ENCODE measurements around the gene FAM110D. TPM values are rescaled to one million over a fixed set of nuclear protein-coding genes. Genes with fewer than 3 reads are reported as not detected.

Gene FAM110D
- polyA plus RNA-seq, 3 donors: 0.67 to 1.5 (median 1.1) TPM

DNA sequence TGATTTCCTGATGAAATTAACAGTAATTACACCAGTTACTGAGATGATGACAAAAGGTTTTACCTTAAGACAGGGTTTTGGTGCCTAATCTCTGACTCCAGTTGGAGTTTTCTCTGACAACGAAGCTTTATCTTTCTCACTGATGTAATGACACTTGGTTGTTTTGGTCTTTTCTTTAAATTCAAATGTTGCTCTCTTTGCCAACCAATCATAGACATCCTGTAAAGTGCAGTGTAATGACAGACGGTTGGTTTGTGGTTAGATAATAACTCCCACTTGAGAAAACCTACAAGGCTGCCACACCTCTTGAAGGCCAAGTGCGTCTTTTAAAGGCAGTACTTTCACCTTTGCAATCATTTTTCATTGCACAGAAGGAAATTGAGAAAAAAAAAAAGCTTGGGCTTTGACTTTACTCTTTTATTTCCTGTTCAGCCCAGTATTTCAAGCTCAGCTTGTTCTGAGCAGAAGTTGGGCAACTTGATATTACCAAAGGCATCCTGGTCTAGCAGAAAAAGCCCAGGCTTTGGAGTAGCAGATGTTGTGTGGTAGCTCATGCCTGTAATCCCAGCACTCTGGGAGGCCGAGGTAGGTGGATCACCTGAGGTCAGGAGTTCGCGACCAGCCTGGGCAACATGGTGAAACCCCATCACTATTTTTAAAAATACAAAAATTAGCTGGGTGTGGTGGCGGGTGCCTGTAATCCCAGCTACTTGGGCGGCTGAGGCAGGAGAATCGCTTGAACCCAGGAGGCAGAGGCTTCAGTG is 32.4 kb upstream of the FAM110D start:
- no peak for DNase-seq (ENCODE audit: extremely low read depth in 1 of 11, low read depth in 9 of 11, low spot score in 4 of 11)

GRCh38 chr1:26127235-26128163 is 31.4 kb upstream of the FAM110D start:
- DNase-seq (ENCODE audit: extremely low read depth in 1 of 11, low read depth in 9 of 11, low spot score in 4 of 11): no peak

DNA sequence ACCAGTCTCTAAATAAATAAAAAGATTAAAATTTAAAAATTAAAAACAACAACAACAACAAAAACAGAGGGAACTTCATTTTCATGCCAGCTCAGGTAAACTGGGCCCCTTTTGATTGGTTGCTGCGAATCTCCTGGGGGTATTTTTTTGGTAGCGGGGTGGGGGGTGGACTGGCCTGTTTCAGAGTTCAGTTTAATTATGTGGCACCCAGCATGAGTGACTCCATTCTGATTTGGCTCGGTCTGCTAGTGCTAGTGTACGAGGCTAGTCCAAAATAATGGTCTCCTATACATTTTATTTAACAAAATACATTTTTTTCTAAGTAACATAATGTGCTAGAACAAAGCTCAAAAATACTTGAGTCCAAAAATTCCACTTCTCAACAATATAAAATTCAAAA is 29.1 kb upstream of the FAM110D start:
- no peak for DNase-seq (ENCODE audit: extremely low read depth in 1 of 11, low read depth in 9 of 11, low spot score in 4 of 11)

DNA sequence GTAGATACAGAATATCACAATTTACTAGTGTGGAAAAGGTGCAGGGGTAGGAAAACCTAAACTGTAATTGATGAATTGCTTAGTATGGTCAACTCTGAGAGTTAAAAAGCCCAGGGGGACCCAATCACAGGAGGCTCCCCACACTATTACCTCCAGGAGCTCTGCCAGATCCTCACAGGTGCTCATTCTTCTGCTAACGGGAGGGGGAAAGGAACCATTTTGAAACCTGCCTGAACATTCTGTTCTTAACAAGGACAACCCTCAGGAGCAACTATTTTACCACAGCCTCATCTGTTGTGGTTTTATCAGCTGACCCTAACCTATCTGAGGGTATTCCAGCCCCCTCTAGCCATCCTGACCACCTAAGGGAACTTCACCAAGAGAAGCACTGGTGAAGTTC is 28.2 kb upstream of the FAM110D start:
- DNase-seq (ENCODE audit: extremely low read depth in 1 of 11, low read depth in 9 of 11, low spot score in 4 of 11): no peak

DNA sequence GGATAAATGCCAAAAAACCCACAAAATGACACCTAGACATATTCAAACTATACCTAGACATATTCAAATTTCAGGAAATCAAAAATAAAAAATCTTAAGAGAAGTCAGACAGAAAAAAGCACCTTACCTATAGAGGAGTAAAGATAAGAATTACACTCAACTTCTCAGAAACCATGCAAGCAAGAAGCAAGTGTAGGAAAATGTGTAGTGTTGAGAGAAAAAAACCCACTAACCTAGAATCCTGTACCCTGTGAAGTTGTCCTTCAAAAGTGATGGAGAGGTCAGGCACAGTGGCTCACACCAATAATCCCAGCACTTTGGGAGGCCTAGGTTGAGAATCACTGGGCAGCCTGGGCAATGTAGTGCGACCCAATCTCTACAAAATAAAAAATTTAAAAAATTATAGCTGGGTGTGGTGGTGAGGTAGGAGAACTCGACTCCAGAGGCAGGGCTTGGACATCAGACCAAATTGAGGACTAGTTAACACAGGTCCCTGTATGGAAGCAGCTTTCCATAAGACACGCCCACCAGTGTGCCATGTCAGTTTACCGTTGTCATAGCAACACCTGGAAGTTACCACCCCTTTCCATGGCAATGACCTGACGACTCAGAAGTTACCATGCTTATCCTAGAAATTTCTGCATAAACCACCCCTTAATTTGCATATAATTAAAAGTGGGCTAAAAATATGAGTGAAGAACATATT is 26.6 kb upstream of the FAM110D start:
- no peak for DNase-seq (ENCODE audit: extremely low read depth in 1 of 11, low read depth in 9 of 11, low spot score in 4 of 11)

GRCh38 chr1:26132834-26133167 is 26.1 kb upstream of the FAM110D start:
- no peak for DNase-seq (ENCODE audit: extremely low read depth in 1 of 11, low read depth in 9 of 11, low spot score in 4 of 11)

DNA sequence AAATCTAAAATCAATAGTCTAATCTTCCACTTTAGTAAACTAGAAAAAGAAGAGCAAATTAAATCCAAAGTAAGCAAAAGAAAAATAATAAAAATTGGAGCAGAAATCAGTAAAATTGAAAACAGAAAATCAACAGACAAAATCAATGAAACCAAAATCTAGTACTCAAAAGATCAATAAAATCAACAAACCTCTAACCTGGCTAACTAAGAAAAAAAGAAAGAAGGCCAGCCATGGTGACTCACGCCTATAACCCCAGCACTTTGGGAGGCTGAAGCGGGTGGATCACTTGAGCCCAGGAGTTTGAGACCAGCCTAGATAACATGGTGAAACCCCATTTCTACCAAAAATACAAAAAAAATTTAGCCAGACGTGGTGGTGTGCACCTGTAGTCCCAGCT is 24.4 kb upstream of the FAM110D start:
- no peak for DNase-seq (ENCODE audit: extremely low read depth in 1 of 11, low read depth in 9 of 11, low spot score in 4 of 11)

- no peak for DNase-seq (ENCODE audit: extremely low read depth in 1 of 11, low read depth in 9 of 11, low spot score in 4 of 11)
These were observed 19.8 kb upstream of the FAM110D start for GRCh38 chr1:26138974-26139558.

GRCh38 chr1:26142159-26142558 is 16.7 kb upstream of the FAM110D start:
- no peak for DNase-seq (ENCODE audit: extremely low read depth in 1 of 11, low read depth in 9 of 11, low spot score in 4 of 11)

- peak in 6 of 11 donors; percentile 65 to 79 (median 70) for DNase-seq (ENCODE audit: extremely low read depth in 1 of 11, low read depth in 9 of 11, low spot score in 4 of 11)
These were observed 13.6 kb upstream of the FAM110D start for GRCh38 chr1:26145041-26145959.

DNA sequence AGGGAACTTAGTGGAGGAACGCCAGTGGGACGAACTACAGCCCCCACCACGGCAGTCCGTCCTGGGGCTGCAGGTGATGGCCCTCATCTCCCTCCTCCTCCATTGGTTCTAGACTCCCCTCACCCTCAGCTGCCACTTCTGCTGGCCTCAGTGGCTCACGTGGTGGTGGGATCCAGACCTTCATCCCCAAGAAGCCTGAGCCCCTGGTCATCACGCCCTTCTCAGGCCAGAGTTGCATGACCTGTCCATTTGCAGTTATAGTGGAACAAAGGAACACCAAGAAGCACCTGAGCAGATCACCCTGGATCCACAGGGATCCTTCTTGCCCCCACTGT is 13.0 kb upstream of the FAM110D start:
- no peak for DNase-seq (ENCODE audit: extremely low read depth in 1 of 11, low read depth in 9 of 11, low spot score in 4 of 11)

DNA sequence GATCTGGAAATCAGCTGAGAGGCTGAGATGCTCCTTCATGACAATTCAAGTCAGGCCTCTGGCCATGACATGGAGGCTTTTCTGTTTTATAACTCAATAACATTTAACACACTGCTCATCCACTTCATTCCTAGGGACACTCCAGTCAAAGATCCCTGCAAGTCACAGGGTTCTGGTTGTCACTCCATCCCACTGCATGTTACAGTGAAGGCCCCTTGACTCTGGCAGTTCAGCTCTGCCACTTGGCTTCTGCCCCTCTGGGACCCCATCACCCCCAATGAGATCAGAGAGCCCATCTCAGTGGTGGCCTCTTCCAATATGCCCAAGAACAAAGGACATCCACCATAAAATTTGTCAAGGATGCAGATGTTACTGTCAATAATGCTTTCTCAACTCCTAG is 10.0 kb upstream of the FAM110D start:
- no peak for DNase-seq (ENCODE audit: extremely low read depth in 1 of 11, low read depth in 9 of 11, low spot score in 4 of 11)

DNA sequence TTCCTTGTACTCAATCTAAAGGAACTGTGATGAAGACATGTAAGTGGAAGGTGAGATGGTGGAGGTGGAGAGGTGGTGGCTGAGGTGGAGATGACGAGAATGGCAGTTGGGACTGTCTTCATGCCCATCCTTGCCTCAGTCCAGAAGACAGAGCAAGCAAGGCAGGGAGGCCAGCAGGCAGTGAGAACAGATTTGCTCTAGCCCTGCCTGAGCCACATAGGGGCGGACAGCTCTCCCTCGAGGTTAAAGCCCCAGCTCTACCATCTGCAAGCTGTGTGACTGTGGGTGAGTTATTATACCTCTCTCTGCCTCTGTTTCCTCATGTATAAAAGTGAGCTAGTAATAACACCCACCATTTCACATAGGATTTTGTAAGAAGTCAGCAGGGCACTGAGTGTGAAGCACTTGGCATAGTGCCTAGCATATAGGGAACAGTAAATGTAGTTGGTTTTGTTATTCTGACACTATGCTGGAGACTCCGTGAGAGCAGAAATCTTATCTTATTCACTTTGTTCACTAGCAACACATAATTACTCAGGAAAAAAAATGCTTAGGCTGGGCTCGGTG is 4.8 kb upstream of the FAM110D start:
- DNase-seq (ENCODE audit: extremely low read depth in 1 of 11, low read depth in 9 of 11, low spot score in 4 of 11): no peak

DNA sequence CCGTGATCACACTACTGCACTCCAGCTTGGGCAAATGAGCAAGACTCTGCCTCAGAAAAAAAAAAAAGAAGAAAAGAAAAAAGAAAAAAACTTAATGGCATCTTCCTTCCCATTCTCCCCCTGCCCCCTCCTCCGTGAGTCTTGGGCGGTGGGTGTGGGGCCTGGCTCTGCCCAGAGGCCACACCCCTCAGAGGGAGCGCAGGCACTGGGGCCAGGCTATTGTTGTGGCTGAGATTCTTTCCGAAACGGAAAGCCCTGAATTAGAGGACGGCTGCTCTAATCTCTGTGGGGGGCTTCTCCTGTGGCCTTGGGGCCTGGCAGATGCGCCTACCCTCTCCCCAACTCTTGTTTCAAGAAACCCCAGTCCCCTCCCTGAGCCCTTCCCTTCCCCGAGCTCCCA is 4.1 kb upstream of the FAM110D start:
- DNase-seq (ENCODE audit: extremely low read depth in 1 of 11, low read depth in 9 of 11, low spot score in 4 of 11): no peak

DNA sequence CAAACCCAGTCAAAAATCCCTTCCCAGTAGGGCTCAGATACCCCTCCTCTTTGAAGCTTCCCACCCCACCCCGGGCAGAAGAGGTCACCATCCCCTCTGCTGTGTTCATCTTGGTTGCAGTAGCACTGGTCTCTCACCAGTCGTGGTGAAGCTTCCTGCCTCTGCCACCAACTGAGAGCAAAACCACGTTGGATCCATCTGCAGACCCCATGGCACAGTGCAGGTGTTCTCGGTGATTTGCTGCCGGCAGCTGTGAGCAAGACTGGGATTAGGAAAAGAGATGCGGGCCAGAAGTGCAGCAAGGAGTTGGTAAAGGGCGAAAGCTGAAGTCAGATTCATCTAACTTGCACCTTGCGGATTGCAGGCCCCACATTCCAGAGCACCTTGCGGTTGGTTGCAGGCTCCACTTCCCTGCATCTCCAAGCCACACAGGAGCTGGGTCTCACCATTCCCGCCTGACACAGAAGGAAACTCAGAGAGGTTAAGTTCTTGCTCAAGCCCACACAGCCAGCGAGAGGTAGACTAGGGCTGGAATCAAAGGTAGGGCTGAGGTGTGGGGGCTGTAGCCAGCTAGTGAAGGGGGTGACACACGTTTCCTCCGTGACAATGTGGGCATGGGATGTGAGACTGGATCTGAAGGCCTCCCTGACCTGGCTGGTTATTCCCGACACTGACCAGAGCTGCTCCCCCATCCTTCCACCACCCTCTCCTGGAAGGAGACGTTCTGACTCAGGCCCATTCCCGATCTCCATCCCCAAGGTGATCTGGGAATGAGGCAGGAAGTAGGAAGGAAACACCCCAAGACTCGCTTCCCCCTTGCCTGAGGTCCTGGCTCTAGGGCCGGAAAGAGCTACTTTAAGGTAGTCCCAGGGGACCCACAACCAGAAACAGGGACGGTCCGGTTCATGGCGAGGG is 3.3 kb upstream of the FAM110D start:
- no peak for DNase-seq (ENCODE audit: extremely low read depth in 1 of 11, low read depth in 9 of 11, low spot score in 4 of 11)

- DNase-seq (ENCODE audit: extremely low read depth in 1 of 11, low read depth in 9 of 11, low spot score in 4 of 11): no peak
These were observed 2.4 kb upstream of the FAM110D start for GRCh38 chr1:26156285-26157038.

Data from renal cortex interstitium (tissue), 11 donors.